GM18907 (cell line): Measurements from ENCODE around the gene LRIG1.
"Not testable (repeated sequence)": the region's sequence is repeated elsewhere in the genome, so short reads cannot be mapped to it uniquely, and the experiment has no call there.

Experiments
- ATAC-seq: cut with Tn5 transposase; IDR thresholded peaks from one replicate; pipeline ENCODE4 v1.9.1; 2021; ENCODE audit warnings: mild to moderate bottlenecking, moderate library complexity; ENCODE audit not compliant: unreplicated experiment

LRIG1 gene

DNA sequence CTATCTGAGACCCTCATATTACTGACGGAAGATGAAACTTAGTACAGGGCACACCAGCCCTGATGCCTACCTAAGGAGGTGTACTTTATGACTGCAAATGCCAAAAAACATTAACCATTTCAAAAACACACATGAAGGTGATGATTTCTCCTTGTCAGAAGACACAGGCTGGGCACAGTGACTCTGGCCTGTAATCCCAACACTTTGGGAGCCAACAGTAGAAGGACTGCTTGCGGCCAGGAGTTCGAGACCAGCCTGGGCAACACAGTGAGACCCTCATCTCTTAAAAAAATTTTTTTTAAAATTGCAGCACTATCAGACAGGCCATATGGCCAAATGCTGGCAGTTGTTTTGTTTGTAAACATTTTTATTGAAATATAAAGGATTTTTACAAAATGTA is 73.5 kb downstream of the LRIG1 start:
- ATAC-seq, result no peak

DNA sequence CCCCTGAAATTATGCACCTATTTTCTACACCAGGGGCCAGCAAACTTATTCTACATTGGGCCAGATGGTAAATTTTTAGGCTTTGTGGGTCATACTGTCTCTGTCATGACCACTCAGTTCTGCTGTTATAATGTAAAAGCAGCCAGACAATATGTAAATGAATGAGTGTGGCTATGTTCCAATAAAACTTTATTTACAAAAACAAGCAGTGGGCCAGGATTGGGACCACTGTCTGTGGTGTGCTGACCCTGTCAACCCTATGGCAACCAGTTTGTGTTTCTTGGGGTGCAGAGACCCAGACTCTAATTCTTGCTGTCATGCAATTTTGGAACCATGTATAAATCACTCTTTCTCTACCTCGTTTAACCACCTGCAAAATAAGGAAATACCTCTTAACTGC is 74.7 kb downstream of the LRIG1 start:
- ATAC-seq, result no peak

DNA sequence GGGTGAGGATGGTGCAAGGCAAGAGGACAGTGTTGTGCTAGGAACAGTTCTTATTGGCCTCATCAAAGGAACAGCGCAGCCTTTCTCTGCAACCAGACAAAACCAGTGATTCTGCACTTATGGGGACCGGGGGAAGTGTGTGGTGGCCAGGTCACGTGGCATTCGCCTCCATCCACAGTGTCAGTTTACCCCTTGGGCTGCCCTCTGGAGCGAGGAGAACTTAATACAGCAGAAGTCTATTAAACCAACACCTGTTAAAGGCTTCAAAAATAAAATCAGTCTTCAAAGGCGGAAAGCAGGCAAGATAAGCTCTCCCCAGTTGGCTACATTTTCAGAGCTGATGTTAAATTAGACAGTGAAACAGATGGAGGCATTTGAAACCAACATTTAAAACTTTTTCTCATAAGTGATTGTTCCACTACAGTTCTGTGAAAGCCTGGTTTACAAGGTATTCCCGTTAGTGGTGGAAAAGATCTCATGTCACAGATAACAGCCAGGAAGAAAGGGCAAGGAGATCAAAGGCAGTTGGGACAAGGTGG is 75.2 kb downstream of the LRIG1 start:
- ATAC-seq, result no peak

DNA sequence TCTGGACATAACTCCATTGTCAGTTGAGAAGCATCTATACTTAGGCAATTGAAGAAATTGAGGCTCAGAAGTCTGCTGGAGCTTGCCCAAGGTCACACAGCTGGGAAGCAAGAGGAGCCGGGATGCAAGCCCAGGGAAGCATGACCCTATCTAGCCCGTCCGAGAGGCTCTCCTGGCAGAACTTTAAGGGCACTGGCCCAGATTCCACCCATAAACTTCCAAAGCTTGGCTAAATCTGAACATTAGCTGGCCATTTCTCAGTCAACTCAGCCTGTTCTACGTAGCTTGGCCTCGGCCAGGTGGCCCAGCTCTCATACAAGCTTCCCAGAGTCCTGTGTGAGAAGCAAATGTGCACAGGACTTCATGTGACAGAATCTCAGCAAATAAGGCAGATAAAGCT is 75.8 kb downstream of the LRIG1 start:
- no peak for ATAC-seq

DNA sequence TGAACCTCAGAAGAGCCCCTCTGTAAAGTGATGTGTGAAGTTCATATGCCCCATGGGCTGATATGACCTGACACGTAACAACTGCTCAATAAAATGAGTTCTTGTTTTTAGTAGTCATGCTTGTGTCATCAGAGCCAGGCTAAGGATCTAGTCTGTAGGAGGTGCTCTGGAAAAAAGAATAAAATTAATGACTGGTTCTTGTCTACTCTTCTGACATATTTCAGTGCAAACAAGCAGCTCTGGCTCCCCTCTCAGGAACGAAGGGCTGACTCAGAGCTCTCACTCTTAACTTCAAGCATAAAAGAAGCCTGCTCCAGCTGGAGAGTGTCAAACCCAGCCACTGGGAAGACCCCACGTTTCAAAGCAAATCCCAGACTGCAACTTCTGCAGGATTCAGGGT is 77.0 kb downstream of the LRIG1 start:
- ATAC-seq, result no peak

DNA sequence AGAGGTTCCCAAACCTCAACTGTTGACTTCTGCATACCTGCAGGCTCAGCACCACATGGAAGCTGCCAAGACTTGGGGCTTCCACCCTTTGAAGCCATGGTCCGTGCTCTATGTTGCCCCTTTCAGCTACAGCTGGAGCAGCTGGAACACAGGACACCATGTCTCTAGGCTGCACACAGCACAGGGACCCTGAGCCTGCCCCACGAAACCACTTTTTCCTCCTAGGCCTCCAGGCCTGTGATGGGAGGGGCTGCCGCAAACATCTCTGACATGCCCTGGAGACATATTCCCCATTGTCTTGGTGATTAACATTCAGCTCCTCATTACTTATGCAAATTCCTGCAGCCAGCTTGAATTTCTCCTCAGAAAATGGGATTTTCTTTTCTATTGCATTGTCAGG is 78.9 kb downstream of the LRIG1 start:
- not testable (repeated sequence) for ATAC-seq

DNA sequence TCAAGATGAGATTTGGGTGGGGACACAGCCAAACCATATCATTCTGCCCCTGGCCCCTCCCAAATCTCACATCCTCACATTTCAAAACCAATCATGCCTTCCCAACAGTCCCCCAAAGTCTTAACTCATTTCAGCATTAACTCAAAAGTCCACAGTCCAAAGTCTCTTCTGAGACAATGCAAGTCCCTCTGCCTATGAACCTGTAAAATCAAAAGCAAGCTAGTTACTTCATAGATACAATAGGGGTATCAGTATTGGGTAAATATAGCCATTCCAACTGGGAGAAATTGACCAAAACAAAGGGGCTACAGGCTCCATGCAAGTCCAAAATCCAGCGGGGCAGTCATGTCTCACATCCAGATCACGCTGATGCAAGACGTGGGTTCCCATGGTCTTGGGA is 79.7 kb downstream of the LRIG1 start:
- ATAC-seq, result not testable (repeated sequence)

DNA sequence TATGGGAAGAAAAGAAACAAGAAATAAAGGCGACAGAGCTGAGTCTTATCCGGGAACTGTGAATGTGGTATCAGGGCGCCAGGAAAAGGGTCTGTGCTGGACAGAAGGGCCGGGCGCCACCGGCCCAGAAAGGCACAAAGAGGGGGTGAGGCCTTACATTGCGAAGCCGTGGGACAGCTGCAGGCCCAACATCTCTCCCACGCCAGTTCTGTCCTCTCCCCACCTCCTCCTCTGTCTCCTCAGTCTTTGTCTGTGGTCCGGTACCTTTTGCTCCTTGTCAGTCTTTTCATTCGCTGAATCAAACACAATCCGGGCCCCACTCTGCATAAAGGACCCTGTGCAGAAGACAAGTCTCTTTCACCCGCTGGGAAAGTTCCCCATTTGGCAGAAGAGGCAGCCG is 81.8 kb downstream of the LRIG1 start:
- no peak for ATAC-seq

DNA sequence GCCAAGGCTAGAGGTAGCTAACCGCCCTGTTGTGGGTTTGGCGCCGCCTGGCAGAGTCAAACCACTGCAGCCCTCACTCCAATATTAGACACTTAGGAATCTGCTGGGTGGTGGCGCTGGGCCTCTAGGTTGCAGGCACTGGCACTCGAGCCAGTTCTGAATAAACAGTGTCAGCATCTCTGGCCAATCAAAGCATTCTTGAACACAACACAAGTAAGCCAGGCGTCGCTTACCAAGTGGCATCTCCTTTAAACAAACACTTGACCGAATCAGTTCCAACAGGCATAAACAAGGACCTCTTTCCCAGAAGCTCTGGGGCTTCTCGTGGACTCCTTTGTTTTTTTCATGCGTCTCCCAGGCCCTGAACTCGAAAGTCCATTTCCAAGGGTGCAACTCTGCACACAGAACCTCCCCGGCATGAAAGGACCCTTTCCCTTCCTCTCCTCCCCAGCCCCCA is 82.3 kb downstream of the LRIG1 start:
- no peak for ATAC-seq

DNA sequence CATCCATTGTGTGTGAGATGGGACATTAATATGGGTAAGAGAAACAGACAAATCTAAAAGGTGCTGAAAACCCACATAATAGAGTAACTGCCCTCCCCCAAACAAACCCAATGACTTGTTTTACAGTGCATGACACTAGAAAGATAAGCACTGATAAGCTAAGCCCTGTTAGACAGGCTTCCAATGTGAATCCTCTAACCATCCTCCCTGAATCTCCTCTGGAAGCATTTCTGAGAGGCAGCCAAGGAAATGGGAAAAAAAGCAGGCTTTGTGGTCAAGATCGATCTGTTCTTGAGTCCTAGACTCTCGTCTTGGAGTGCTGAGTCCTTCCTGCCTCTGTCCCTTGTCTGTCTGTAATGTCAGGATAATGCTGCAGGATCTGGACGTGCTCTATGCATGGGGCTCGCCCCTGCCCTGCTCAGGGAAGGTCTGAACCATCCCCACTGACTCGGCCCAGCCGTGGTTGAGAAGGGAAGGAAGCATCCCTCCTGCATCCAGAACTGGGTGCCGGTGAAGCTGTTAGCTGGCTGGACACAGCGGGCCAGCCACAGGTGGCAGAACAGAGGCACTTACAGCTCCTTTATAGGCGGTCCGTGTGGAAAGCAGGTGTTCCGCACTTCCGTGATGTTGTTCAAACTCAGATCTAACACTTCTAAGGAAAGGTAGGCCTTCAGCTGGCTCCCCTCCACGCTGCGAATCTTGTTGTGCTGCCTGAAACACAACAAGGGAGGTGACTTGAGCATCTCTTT is 84.1 kb downstream of the LRIG1 start:
- ATAC-seq, result no peak

DNA sequence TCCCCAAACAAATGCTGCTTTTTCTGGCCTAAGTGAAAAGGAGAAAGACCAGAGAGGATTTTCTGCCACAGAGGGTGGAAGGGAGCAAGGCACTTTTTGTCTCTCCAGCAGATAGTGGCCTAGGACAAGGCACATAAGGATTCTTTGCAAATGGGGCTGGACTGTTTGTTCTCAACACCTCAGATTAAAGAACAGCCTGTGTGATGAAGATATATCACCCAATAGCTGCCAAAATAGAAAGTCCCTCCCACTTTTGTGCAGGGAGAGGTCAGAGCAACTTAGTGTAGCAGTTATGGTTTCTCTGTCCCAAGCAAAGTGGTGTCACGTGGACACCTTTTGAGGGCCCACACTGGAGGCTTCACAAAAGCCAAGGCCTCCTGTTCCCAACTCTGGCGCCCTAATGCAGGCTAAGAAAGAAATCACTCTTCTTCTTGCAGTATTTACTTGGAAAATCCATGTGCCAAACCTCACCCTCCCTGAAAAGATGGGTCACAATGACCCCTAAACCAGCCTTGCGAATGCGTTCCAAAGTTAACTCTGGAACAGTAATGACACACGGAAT is 84.9 kb downstream of the LRIG1 start:
- ATAC-seq, result no peak

DNA sequence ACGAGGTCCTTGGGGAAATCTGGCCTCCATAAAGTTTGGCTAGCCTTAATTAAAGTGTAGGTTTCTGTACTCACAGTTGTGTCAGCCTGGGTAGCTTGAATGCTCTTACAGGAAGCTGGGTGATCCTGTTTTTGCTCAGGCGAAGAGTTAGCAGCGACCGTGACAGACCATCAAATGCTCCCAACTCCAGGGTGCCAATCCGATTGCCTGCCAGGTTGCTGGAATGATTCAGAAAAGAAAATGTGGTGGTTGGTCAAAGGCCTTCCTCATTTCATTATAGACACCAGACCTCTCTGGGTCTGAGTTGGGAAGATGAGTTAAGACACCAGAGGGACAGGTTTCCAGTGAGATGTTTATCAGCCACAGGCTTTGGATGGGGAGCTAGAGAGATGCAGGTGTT is 86.0 kb downstream of the LRIG1 start:
- no peak for ATAC-seq

DNA sequence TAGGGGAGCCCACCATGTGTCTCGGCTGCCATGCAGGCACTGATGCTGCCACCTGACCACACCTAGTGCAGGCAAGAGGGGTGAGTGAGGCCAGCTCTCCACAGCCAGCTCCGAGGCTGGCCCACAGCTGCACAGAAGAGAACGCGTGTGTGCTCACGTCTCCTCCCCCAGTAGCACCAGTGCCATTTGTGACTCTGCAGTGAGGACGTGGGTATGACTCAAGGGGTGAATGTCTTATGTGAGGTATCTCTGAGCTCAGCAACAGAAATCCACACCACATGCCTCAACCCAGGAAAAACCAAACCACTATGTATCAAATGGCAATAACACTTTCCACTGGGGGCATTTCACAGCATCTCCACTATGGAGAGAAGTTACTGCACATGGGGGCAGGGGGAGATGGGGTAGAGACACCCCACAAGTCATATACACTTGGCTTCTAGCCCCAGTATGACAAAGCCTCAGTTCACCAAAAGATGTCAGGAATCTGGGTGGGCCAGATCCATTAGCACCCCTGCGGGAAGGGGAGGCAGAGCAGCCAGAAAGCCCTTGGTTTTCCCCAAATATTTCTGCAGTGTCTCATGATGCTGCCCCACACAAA is 87.6 kb downstream of the LRIG1 start:
- ATAC-seq, result no peak

DNA sequence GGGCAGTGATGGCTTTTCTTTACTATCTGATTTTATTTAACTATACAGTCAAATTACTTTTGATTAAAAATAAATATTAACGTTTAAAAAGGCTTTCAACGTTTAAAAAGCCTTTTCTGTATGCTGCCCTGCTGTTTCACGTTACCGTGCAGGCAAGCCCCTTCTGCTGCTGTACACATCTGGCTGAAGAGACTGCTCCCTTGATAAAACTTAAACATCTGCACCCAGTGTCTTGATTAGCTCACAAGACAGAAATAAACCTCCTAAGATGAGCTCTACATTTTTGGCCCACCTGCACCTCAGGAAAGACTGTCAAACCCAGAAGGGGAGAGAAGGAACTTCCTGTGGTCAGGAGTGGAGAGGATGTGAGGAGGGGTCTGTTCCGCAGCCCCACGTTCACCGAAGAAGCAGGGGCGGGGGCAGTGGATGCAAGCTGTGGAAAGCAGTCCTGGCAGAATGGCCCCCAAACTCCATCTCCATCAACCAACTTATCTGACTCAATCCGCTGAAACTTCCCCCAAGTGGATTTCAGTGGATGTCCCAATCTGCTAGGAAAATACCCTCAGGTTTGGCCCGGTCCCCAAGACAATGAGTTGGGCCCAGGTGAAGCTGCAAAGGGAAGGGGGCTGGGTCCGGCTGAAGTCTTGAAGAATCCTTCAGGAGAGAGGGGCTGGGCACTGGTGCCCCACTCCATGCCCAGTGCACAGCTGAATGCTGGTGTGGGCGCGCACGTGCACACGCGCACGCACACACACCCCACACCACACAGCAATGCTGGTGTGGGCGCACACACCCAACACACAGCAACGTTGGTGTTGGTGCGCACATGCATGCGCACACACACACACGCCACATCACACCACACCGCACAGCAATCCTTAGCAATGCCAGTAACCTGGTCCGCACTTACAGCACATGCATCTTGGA is 88.6 kb downstream of the LRIG1 start:
- ATAC-seq, result no peak

DNA sequence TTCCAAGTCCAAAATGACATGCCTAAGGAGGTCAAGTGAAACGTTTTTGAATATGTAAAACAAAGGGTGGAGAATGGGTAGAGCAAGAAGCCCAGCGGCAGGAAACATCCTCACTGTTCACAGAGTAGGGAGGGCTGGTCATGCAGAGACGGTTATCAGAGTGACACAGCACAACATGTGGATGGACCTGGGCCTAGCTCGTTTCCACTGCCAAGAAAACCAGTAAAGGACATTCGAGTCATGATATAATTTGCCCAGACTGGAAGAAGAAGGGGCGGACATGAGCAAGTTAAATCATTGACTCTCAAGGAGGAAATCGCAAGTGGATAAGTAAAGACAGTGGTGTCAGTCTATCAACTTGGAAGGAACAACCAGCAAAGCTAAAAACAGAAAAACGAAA is 89.3 kb downstream of the LRIG1 start:
- ATAC-seq, result no peak

DNA sequence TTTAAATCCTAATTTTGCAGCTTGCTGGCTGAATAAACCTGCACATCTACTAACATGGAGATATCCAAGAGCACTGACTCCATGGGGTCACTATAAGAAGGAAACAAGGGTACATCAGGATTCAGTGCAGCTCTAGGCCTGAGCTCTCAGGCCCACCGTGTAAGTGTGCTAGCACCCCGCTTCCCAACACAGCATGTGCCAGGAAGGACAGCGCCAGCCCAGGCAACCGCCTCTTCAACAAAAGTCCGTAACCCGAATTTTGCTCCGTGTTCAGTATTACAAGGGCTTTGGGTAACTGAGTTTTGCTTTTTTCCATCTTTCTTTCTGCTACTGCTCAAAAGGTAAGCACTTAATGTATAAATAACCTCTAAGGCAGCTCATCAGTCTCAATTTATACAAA is 89.8 kb downstream of the LRIG1 start:
- ATAC-seq, result no peak

DNA sequence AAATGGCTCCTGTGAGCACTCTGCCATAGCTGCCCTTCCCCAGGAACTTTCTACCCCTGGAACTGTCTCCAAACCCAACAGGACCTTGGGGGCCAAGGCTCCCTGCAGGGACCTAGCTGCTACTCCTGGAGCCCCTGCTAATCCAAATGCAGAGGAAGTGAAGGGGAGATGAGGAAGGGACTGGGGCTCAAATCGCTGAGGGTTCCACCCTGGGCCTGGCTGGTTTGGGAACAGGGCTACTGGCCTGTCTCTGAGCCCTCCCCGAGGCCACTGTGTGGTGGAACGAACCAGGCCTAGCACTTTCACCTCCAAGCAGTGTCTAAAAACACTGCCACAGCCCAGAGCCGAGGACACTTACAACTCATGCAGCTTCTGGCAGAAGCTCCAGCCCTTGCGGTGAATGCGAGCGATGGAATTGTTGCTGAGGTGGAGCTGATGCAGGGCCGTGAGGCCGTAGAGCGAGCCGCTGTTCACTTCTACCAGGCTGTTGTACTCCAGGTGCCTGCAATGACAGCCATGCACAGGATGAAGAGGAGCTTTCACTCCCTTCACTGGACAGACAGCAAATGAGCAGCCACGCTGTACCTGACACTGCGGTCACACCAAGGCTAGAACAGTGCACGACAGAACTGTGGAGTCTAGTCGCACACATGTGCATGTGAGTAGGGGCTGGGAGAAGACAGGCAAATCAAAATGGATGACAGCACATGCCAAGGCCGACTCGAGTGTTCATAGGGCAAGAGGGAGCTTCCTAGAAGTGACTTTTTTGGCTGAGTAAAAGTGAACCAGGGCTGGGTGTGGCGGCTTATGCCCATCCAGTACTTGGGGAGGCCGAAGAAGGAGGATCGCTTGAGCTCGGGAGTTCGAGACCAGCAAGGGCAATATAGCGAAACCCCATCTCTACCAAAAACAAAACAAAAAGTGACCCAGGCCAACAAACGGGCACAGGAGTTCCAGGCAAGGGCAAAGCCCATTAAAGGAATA is 90.8 kb downstream of the LRIG1 start:
- ATAC-seq, result no peak

DNA sequence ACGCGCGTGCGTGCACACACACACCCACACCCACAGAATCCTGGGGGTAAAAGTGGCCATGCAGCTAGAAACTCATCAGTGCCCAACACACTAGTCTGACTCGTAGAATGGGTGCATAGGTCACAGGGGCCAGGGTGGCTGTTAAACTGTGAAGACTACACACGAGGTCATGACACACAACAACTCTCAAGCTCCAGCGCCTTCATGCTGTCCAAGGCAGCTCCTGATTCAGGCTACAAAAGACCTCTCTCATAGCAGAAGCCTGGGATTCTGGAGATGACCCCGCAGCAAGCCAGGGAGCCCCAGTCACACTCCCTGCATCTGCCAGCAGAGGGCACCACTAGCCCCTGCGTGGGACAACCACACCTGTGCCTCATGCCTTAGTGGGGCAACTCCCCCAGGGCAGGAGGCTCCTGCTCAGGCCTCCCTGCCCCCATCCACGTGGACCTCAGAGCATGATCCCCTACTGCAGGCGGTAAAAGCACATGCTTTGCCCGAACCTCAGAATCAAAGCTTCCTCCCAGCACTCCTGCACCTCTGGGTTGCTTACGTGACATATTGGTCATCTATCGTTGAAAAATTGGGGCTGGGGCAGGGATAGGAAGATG is 93.1 kb downstream of the LRIG1 start:
- peak; percentile 84 for ATAC-seq

DNA sequence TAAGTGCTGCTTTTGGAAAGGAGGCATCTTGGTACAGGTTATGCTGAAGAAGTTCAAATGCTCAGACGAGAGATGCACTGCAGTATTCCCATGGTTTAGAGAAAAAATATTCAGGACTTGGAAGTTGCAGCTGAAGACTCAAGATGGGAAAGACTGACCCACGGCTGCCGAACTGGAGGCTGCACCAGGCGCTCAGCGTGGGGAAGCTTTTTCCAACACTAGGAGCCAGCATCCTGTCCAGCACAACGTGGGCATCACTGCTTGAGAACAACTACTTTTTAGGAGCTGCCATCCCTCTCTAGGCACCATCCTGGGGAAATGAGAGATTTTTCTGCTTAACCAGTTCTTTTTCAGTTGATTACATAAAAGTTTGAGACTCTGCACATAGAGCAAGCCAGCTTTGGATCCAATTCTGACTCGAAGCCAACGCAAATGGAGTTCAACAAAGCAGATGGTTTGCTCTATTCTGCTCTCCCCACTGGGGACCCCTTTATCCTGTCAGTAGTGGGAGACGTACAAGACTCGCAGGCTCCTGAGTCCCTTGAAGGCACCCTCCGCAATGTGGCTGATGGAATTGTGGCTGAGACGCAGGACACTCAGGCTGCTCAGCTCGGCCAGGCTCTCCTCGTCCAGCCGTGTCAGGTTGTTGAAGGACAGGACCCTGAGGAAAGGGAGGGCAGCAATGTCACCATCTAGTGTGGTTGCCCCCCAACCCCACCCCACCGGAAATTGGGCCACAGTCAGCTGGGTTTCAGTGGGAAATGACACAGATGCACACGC is 93.8 kb downstream of the LRIG1 start:
- no peak for ATAC-seq
